Lower leg skin (tissue), 4 donors: ENCODE measurements around the gene EIF3J. TPM values are rescaled to one million over a fixed set of nuclear protein-coding genes. Genes with fewer than 3 reads are reported as not detected.

Experiments
- DNase-seq, 2 donors: peaks; one replicate each; pipeline ENCODE4 v3.0.0-alpha.2; 2019; ENCODE audit warnings: low spot score in 2 of 2
- H3K4me3 ChIP-seq: fragments of 200-600 bp; sonication (generic); 2 replicates; pipeline ENCODE4 v1.5.1; 2017; ENCODE audit warnings: mild to moderate bottlenecking, low read depth; ENCODE audit not compliant: poor library complexity, severe bottlenecking
- CTCF ChIP-seq, 3 donors: fragments of 450-650 bp; IDR thresholded peaks; one replicate each; pipeline ENCODE4 v1.5.1; 2016; ENCODE audit warnings: antibody characterized with exemption in 3 of 3, mild to moderate bottlenecking in 3 of 3, moderate library complexity in 2 of 3
- POLR2A ChIP-seq, 2 donors: fragments of 450-650 bp; IDR thresholded peaks; one replicate each; pipeline ENCODE4 v1.6.1; 2016 to 2017; ENCODE audit warnings: antibody characterized with exemption in 2 of 2, mild to moderate bottlenecking in 1 of 2, moderate library complexity in 1 of 2
- WGBS, 2 donors: methylation state at CpG; one replicate each; pipeline ENCODE4 v1.1.5; 2018; 5-methylcytosine and 5-hydroxymethylcytosine counted together
- intact Hi-C: fragments of 100-400 bp; cut with DNase I; formaldehyde crosslinking; loops from one replicate; pipeline ENCODE4 v1.15.0; 2023; ENCODE audit warnings: low total_unique reads
- total RNA-seq, 4 donors: library from RNA; depleted of rRNA; stranded (reverse); fragments of >200 nt; gene quantifications; one replicate each; pipeline ENCODE4 v1.1.0, GENCODE V29; 2016

The EIF3J gene
- total RNA-seq, 4 donors from 2014 or later: 35.1 to 45.2 (median 42.3) TPM

GRCh38 chr15:44573386-44573785, 36.4 kb downstream of the EIF3J start:
- intact Hi-C loops: no loop called here
- TF ChIP-seq CTCF (IDR thresholded peaks at IDR 0.05): no peak

GRCh38 chr15:44574734-44575133, 37.8 kb downstream of the EIF3J start:
- intact Hi-C loops: loop anchor here (5.0 kb wide), 1 partner anchor 88 kb away; the partner anchor contains the start of gene SPG11
- DNase-seq: no peak
- H3K4me3 ChIP-seq: no peak overlapping the region
- TF ChIP-seq POLR2A (IDR thresholded peaks at IDR 0.05): no peak
- TF ChIP-seq CTCF (IDR thresholded peaks at IDR 0.05): no peak
- 38 to 42% methylated on average over 1 of the region's 1 CpG for WGBS, 2 donors

More at GRCh38 chr15:44573386-44573785, 36.4 kb downstream of the EIF3J start:
- WGBS, 2 donors: 87 to 94% methylated on average over 6 of the region's 6 CpGs
- H3K4me3 ChIP-seq: no peak overlapping the region
- no peak for DNase-seq

- no peak overlapping the region for H3K4me3 ChIP-seq
- 88 to 89% methylated on average over 2 of the region's 2 CpGs for WGBS, 2 donors
- intact Hi-C loops: loop anchor here (5.0 kb wide), 1 partner anchor 152 kb away; no protein-coding TSS in a partner anchor
- no peak for DNase-seq
- TF ChIP-seq CTCF (IDR thresholded peaks at IDR 0.05): no peak
- TF ChIP-seq POLR2A (IDR thresholded peaks at IDR 0.05): no peak
Measured at GRCh38 chr15:44580105-44580504, 43.2 kb downstream of the EIF3J start.

GRCh38 chr15:44584162-44584749, 47.3 kb downstream of the EIF3J start:
- intact Hi-C loops: loop anchor here (5.0 kb wide), 1 partner anchor 148 kb away; no protein-coding TSS in a partner anchor

GRCh38 chr15:44585633-44586032, 48.7 kb downstream of the EIF3J start:
- intact Hi-C loops: no loop called here
- H3K4me3 ChIP-seq: no peak overlapping the region
- TF ChIP-seq POLR2A (IDR thresholded peaks at IDR 0.05): no peak
- TF ChIP-seq CTCF (IDR thresholded peaks at IDR 0.05): no peak
- DNase-seq: no peak
- 80 to 88% methylated on average over 2 of the region's 2 CpGs for WGBS, 2 donors

More at GRCh38 chr15:44584162-44584749, 47.3 kb downstream of the EIF3J start:
- 76 to 90% methylated on average over 5 of the region's 5 CpGs for WGBS, 2 donors
- TF ChIP-seq CTCF (IDR thresholded peaks at IDR 0.05): no peak
- TF ChIP-seq POLR2A (IDR thresholded peaks at IDR 0.05): no peak
- H3K4me3 ChIP-seq: no peak overlapping the region
- DNase-seq: no peak

- WGBS, 2 donors: 73 to 89% methylated on average over 5 of the region's 5 CpGs
- intact Hi-C loops: no loop called here
- no peak overlapping the region for H3K4me3 ChIP-seq
- DNase-seq: no peak
- TF ChIP-seq CTCF (IDR thresholded peaks at IDR 0.05): no peak
- TF ChIP-seq POLR2A (IDR thresholded peaks at IDR 0.05): no peak
Measured at GRCh38 chr15:44588541-44588940, 51.6 kb downstream of the EIF3J start.
